ENCODE results near the gene CCL27. TPM values are rescaled to one million over a fixed set of nuclear protein-coding genes. Genes with fewer than 3 reads are reported as not detected.

The CCL27 gene
- total RNA-seq, 4 donors from 2014 or later, result not detected

DNA sequence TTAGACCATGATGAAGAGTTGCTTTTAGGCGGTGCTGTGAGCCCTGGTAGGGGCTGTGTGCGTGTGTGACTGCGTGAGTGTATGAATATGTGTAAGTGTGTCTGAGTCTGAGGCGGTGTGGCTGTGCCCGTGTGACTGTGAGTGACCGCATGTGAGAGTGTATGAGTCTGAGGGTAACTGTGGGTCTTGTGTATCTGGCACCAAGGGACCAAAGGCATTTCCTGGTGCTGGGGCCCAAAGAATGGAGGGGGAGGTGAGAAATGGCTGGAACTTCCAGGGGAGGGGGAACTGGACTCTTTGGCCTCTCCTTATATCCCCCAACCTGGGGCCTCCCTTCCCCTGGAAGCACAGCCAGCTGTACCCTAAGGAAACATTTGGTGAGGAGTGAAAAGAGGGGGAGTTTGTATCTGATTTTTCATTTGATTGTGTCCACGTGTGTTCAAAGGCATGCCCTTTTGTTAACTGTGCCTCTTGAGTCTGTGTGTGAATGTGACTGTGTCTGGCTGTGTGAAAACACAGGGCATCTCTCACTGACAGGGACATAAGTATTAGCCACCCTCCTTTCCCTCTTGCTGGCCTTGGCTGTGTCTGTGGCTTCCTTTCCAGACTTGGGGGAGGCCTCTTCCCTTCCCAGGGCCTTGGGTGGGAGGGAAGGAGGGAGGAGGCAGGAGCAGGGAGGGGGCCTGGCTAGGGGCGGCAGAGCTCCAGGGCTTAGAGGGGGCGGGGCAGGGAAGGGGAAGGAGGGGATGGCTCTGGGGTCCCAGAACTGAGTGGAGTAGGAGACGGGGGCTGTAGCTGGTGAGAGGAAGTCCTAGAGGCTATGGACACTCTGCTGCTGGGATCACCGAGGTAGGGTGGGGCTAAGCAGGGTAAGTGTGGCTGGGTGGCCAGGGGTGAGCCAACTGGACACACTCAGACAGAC lies 9.0 kb downstream of the CCL27 start:
- TF ChIP-seq, protein P1, sequence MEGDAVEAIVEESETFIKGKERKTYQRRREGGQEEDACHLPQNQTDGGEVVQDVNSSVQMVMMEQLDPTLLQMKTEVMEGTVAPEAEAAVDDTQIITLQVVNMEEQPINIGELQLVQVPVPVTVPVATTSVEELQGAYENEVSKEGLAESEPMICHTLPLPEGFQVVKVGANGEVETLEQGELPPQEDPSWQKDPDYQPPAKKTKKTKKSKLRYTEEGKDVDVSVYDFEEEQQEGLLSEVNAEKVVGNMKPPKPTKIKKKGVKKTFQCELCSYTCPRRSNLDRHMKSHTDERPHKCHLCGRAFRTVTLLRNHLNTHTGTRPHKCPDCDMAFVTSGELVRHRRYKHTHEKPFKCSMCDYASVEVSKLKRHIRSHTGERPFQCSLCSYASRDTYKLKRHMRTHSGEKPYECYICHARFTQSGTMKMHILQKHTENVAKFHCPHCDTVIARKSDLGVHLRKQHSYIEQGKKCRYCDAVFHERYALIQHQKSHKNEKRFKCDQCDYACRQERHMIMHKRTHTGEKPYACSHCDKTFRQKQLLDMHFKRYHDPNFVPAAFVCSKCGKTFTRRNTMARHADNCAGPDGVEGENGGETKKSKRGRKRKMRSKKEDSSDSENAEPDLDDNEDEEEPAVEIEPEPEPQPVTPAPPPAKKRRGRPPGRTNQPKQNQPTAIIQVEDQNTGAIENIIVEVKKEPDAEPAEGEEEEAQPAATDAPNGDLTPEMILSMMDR (IDR thresholded peaks at IDR 0.05; ENCODE audit: low read depth), result no peak

DNA sequence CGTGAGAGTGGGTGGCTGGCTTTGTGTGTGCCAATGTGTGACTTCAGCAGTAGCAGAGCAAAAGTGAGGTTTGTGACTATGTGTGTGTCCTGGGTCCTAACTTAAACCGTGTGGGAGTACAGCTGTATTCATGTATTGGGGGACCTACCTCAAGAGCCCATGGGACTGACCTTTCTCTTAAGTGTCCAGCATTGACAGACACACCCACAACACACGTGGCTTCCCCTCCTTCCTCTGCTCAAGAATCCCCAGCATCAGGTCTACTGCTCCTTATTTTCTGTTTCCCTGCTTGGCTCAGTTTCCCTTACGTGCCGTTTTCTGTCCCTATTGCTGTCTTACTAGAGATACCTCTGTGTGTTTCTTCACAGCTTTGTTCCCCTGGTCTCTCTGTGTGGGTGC lies 9.9 kb downstream of the CCL27 start:
- TF ChIP-seq, protein P1 (IDR thresholded peaks at IDR 0.05; ENCODE audit: low read depth), result no peak

DNA sequence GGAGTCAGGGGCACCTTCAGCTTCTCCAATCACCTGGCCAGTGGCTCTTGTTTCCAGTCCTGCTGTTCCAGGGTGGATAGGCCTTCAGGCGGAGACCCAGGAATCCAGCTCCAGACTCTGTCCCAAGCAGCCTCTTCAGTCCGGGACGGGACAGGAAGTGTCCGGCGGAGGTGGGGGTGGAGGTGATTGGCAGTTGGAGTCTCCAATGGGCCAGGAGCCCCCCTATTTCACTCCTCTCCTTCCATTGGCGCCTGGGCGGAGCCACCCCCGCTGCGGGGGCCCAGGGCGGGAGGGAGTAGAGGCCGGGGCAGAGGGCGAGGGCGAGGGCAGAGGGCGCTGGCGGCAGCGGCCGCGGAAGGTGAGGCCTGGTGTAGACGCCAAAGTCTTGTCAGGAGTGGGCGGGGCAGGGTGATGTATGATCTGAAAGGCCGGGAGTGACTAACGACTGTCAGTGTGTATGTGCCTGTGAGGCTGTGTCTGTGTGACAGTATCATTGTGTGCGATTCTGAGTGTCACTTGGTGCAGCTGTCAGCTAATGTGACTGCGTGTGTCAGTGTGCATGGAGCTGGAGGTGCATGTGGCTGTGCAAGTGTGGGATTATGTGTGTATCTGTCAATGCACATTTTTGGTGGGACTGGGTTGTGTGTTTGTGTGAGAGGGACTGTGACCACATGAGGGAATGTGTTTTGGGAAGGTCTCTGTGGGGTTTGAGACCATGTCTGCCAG lies 10.4 kb downstream of the CCL27 start, which contains the start of gene IL11RA:
TSS of gene IL11RA (plus strand) at position 310 of the 726 bp plus-strand sequence. CDS start 3,033 bp downstream, outside the sequence.
- TF ChIP-seq, protein P1 (IDR thresholded peaks at IDR 0.05; ENCODE audit: low read depth), result no peak

DNA sequence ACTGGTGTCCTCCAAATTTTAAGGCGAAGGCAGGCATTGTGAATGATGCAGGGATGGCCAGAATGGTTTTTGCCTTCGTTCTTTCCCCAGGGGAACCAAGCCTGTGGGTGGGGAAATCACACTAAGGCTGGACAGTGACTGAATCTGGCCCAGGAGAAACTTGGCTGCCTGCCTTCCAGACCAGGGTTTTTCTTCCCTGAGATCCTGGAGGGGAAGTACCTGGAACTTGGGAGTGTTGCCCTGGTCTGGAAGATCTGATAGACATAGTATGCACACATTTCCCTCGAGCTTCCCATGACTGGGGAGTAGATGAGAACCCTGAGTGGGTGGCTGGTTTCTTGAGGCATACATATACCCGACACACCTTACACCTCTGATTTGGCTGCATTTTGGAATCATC lies 11.1 kb downstream of the CCL27 start:
- TF ChIP-seq, protein P1 (IDR thresholded peaks at IDR 0.05; ENCODE audit: low read depth), result no peak

DNA sequence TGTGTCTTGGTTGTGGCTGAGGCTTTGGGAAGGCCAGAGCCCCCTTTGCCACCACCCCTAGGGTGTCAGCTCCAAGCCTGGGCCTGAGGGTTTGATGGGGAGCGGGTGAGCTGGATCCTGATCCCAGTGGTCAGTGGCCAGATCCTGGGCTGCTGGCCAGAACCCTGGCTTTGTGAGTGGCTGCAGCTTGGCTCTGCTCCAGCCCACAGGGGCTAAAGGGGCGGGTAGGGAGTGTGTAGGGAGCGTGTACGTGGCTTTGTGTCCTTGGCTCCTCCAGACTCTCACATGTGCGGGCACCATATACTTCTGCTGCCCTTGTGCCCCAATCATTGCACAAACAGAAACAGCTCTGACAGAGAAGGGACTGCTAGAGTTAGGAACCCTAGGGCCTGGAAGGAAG lies 11.6 kb downstream of the CCL27 start:
- TF ChIP-seq, protein P1 (IDR thresholded peaks at IDR 0.05; ENCODE audit: low read depth), result no peak

DNA sequence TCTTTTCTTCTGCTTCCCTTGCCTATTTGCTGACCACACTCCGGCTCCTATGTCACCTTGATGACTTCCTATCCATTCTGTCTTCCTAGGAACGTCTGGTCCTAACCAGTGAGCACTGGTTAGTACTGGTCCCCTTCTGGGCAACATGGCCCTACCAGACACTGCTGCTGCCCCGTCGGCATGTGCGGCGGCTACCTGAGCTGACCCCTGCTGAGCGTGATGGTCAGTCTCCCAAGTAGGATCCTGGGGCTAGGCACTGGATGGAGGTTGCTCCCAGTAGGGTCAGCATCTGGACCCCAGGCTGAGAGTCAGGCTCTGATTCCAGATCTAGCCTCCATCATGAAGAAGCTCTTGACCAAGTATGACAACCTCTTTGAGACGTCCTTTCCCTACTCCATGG lies 13.8 kb downstream of the CCL27 start:
- TF ChIP-seq, protein P1 (IDR thresholded peaks at IDR 0.05; ENCODE audit: low read depth), result no peak

DNA sequence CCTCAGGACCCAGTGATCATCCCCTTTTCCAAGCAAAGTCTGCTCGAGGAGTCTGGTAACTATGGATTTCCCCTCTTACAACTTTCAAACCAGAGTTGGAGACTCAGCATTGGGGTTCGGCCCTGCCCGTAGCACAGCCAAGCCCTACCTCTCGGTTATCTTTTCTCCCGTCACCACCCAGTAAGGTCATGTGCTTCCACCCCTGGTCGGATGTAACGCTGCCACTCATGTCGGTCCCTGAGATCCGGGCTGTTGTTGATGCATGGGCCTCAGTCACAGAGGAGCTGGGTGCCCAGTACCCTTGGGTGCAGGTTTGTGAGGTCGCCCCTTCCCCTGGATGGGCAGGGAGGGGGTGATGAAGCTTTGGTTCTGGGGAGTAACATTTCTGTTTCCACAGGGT lies 14.8 kb downstream of the CCL27 start:
- TF ChIP-seq, protein P1 (IDR thresholded peaks at IDR 0.05; ENCODE audit: low read depth), result no peak

Measured in subcutaneous adipose tissue (tissue), 4 donors.